GM12878 (cell line): ENCODE data around the gene ELSPBP1. TPM values are rescaled to one million over a fixed set of nuclear protein-coding genes. Genes with fewer than 3 reads are reported as not detected.
"Not testable (repeated sequence)": the region's sequence is repeated elsewhere in the genome, so short reads cannot be mapped to it uniquely, and the experiment has no call there.

Source experiments
- ATAC-seq: fragments of 200-7000 bp; cut with Tn5 transposase; 3 replicates; pipeline ENCODE4 v1.9.1; 2020; ENCODE audit warnings: mild to moderate bottlenecking, moderate library complexity
- BruUV-seq: library from RNA; stranded (reverse); fragments of 400-500 nt; replicated peaks from 2 replicates; lab custom pipeline; 2021; lab: Mats Ljungman, UMichigan
- CTCF ChIA-PET: fragments of 300-600 bp; sonication (Branson Sonifier 250); formaldehyde crosslinking; extraction: SDS; loops from one replicate; lab custom pipeline; 2021; ENCODE audit warnings: inconsistent platforms; lab: Yijun Ruan, JAX
- POLR2A ChIA-PET: fragments of 350-600 bp; formaldehyde crosslinking; extraction: SDS; loops from one replicate; lab custom pipeline; 2021; ENCODE audit warnings: inconsistent platforms; lab: Charles Lee
- RAD21 ChIA-PET: fragments of 300-600 bp; sonication (Branson Sonifier 250); formaldehyde crosslinking; loops from one replicate; lab custom pipeline; 2023; ENCODE audit warnings: antibody characterized with exemption; ENCODE audit not compliant: unreplicated experiment; lab: Charles Lee
- SMC1A ChIA-PET: fragments of 300-600 bp; sonication (Branson Sonifier 250); formaldehyde crosslinking; loops from one replicate; lab custom pipeline; 2023; ENCODE audit not compliant: unreplicated experiment, uncharacterized antibody; lab: Charles Lee
- DNase-seq: peaks from one replicate; pipeline ENCODE4 v3.0.0-alpha.2; 2011; ENCODE audit warnings: low read depth, low spot score
- FAIRE-seq: peaks from 3 replicates; lab custom pipeline; 2011; peaks lifted over from hg19 to GRCh38; lab: Jason Lieb, UNC
- H2AFZ ChIP-seq: 2 replicates; pipeline ENCODE4 v1.6.0; 2011; ENCODE audit warnings: low read depth, low read length, control low read depth; ENCODE audit not compliant: control insufficient read depth
- H3K27ac ChIP-seq: 2 replicates; pipeline ENCODE4 v1.5.1; 2011; ENCODE audit warnings: control low read depth; ENCODE audit not compliant: control insufficient read depth, insufficient read depth
- H3K27me3 ChIP-seq, 2 experiments: replicated peaks in 1 of 2; 2 replicates each; pipeline versions ENCODE4 v1.6.0 to v1.6.1; 2011; ENCODE audit warnings: low read length in 1 of 2; ENCODE audit not compliant: control insufficient read depth in 2 of 2, insufficient read depth in 2 of 2
- H3K36me3 ChIP-seq, 2 experiments: 2 replicates each; pipeline ENCODE4 v1.5.1; 2011; ENCODE audit warnings: low read length in 1 of 2; ENCODE audit not compliant: control insufficient read depth in 2 of 2, insufficient read depth in 2 of 2
- H3K4me1 ChIP-seq: 2 replicates; pipeline ENCODE4 v1.6.1; 2011; ENCODE audit warnings: mild to moderate bottlenecking, low read length, moderate library complexity, mixed read lengths; ENCODE audit not compliant: control insufficient read depth, insufficient read depth
- H3K4me2 ChIP-seq: 2 replicates; pipeline ENCODE4 v1.6.0; 2011; ENCODE audit warnings: control low read depth; ENCODE audit not compliant: control insufficient read depth, insufficient read depth
- H3K4me3 ChIP-seq: fragments of 200-600 bp; sonication (generic); 2 replicates; pipeline ENCODE4 v1.5.1; 2016
- H3K79me2 ChIP-seq: 2 replicates; pipeline ENCODE4 v1.6.0; 2011; ENCODE audit warnings: low read length; ENCODE audit not compliant: control insufficient read depth, insufficient read depth
- H3K9ac ChIP-seq: 2 replicates; pipeline ENCODE4 v1.8.0; 2011; ENCODE audit warnings: low read length, control low read depth, mixed read lengths; ENCODE audit not compliant: control insufficient read depth, insufficient read depth
- H3K9me3 ChIP-seq: replicated peaks from 3 replicates; pipeline ENCODE4 v1.5.1; 2011; ENCODE audit warnings: mild to moderate bottlenecking, low read length; ENCODE audit not compliant: control insufficient read depth, insufficient read depth
- H4K20me1 ChIP-seq: 2 replicates; pipeline ENCODE4 v1.6.0; 2011; ENCODE audit not compliant: control insufficient read depth, insufficient read depth
- ATF3 ChIP-seq: IDR thresholded peaks from 2 replicates; pipeline ENCODE4 v1.6.1; 2011; ENCODE audit warnings: low read depth, mild to moderate bottlenecking, low read length, moderate library complexity, borderline replicate concordance; ENCODE audit errors: extremely low read depth
- DPF2 ChIP-seq: fragments of 450-650 bp; IDR thresholded peaks from 2 replicates; pipeline ENCODE4 v1.6.1; 2017; ENCODE audit warnings: mild to moderate bottlenecking
- HDGF ChIP-seq: fragments of 450-650 bp; IDR thresholded peaks from 2 replicates; pipeline ENCODE4 v1.6.1; 2016; ENCODE audit warnings: antibody characterized with exemption
- KLF5 ChIP-seq: fragments of 450-650 bp; IDR thresholded peaks from 2 replicates; pipeline ENCODE4 v1.6.1; 2014; ENCODE audit warnings: mild to moderate bottlenecking; ENCODE audit not compliant: partially characterized antibody
- MAX ChIP-seq: IDR thresholded peaks from 2 replicates; pipeline ENCODE4 v1.6.1; 2012; ENCODE audit warnings: low read depth, low read length, improper control_type of control experiment
- RUNX3 ChIP-seq: IDR thresholded peaks from 2 replicates; pipeline ENCODE4 v1.6.1; 2012; ENCODE audit warnings: low read length, inconsistent platforms
- SMAD5 ChIP-seq: IDR thresholded peaks from 2 replicates; pipeline ENCODE4 v1.6.1; 2016; ENCODE audit warnings: antibody characterized with exemption, low read depth
- SP1 ChIP-seq: IDR thresholded peaks from one replicate; pipeline ENCODE4 v1.6.1; 2011; ENCODE audit warnings: low read depth, low read length
- YY1 ChIP-seq: IDR thresholded peaks from 2 replicates; pipeline ENCODE4 v1.6.1; 2011; ENCODE audit warnings: low read depth, mild to moderate bottlenecking, low read length
- ZNF592 ChIP-seq: fragments of 450-650 bp; IDR thresholded peaks from 2 replicates; pipeline ENCODE4 v1.6.1; 2017; ENCODE audit warnings: mild to moderate bottlenecking, moderate library complexity
- WGBS: methylation state at CpG from one replicate; pipeline ENCODE4 v1.1.6; 2016; ENCODE audit warnings: low lambda C conversion rate; ENCODE audit not compliant: insufficient replicate concordance, insufficient coverage; ENCODE audit errors: missing lambda C conversion rate; 5-methylcytosine and 5-hydroxymethylcytosine counted together
- in situ Hi-C: fragments of 300-500 bp; cut with MboI; formaldehyde crosslinking; loops from 9 replicates; pipeline ENCODE4 v1.14.3; 2018; ENCODE audit warnings: mixed read lengths
- intact Hi-C: fragments of 100-400 bp; cut with micrococcal nuclease; formaldehyde crosslinking; loops from one replicate; pipeline ENCODE4 v1.14.2; 2022; ENCODE audit not compliant: unreplicated experiment
- polyA plus RNA-seq, 11 experiments: library from polyadenylated mRNA; depleted of rRNA in 4 of 11; unstranded in 6 of 11; stranded (reverse) in 5 of 11; fragments of >200 nt; fragmentation: Nextera tagmentation in 4 of 11; fragmentation: Illumina TruSeq in 1 of 11; extraction: Ambion mirVana in 4 of 11; extraction: Trizol in 1 of 11; gene quantifications; 1 replicate in 1 of 11; 2 replicates in 10 of 11; pipeline versions ENCODE4 v1.2.1 to v1.2.3, GENCODE V29; 2011 to 2016; ENCODE audit warnings: inconsistent platforms in 2 of 11, missing spikeins in 2 of 11, low read depth in 1 of 11
- total RNA-seq, 4 experiments: library from RNA; depleted of rRNA in 3 of 4; stranded (reverse); fragments of >200 nt in 3 of 4; fragmentation: Illumina TruSeq in 1 of 4; extraction: Trizol in 1 of 4; gene quantifications; 2 replicates each; pipeline versions ENCODE4 v1.2.1 to v1.2.3, GENCODE V29; 2013 to 2021

The ELSPBP1 gene
- total and polyA plus RNA-seq, 10 of the 15 experiments (the other 5 are each of a cell fraction or from before 2014, with no cell fraction given): not detected

GRCh38 chr19:47955936-47956335 lies 38.5 kb upstream of the ELSPBP1 start:
- FAIRE-seq, H3K4me3 ChIP-seq, in situ Hi-C loops, H3K4me2 ChIP-seq, ATAC-seq, CTCF ChIA-PET, SMC1A ChIA-PET, POLR2A ChIA-PET, DNase-seq, intact Hi-C loops, H4K20me1 ChIP-seq, BruUV-seq, RAD21 ChIA-PET, H3K4me1 ChIP-seq, H3K9ac ChIP-seq, H3K79me2 ChIP-seq, H3K36me3 ChIP-seq, H2AFZ ChIP-seq, H3K27me3 ChIP-seq, H3K9me3 ChIP-seq, H3K27ac ChIP-seq: not testable (repeated sequence)
- 50% methylated on average over 7 of the region's 11 CpGs for WGBS

GRCh38 chr19:47973529-47973928 lies 20.9 kb upstream of the ELSPBP1 start:
- no peaks in the 10 kb centered on the region for H3K9me3 ChIP-seq
- no peaks in the 10 kb centered on the region for H4K20me1 ChIP-seq
- in situ Hi-C loops: loop anchor here (5.0 kb wide), 1 partner anchor 184 kb away; no protein-coding TSS in a partner anchor

More at GRCh38 chr19:47973529-47973928, 20.9 kb upstream of the ELSPBP1 start:
- no peaks in the 10 kb centered on the region for H3K36me3 ChIP-seq
- DNase-seq (no peak), ATAC-seq (no peak), FAIRE-seq (no peak)
- no peak overlapping the region for H2AFZ ChIP-seq
- ChIA-PET RAD21 (no interaction called here), SMC1A (no interaction called here), CTCF (interaction anchor here (1.2 kb wide), 1 partner anchor 11 kb away, joined by 3 read pairs; no protein-coding TSS in a partner anchor), POLR2A (no interaction called here)
- H3K4me1 ChIP-seq: no peaks in the 10 kb centered on the region
- no peak overlapping the region for H3K4me2 ChIP-seq
- no TSS peak for BruUV-seq
- H3K27me3 ChIP-seq: no peaks in the 10 kb centered on the region
- no peak overlapping the region for H3K4me3 ChIP-seq
- no peak overlapping the region for H3K27ac ChIP-seq
- H3K79me2 ChIP-seq: no peaks in the 10 kb centered on the region
- intact Hi-C loops: no loop called here
- no peak overlapping the region for H3K9ac ChIP-seq
- no peak for TF ChIP-seq HDGF
- no peak for TF ChIP-seq KLF5
- TF ChIP-seq SP1: no peak
- no peak for TF ChIP-seq MAX
- no peak for TF ChIP-seq SMAD5
- no peak for TF ChIP-seq YY1
- TF ChIP-seq DPF2: no peak
- no peak for TF ChIP-seq RUNX3
- TF ChIP-seq ZNF592: no peak
- no peak for TF ChIP-seq ATF3
- WGBS: 45% methylated on average over 6 of the region's 6 CpGs
